Suprapubic skin (tissue), 4 donors: ENCODE measurements around the gene CCDC60.

Experiments
- CTCF ChIP-seq, 2 donors: fragments of 200-600 bp in 1 of 2; fragments of 450-650 bp in 1 of 2; sonication (generic) in 1 of 2; IDR thresholded peaks; one replicate each; pipeline ENCODE4 v1.5.1; 2016 to 2019; ENCODE audit warnings: antibody characterized with exemption in 2 of 2, mild to moderate bottlenecking in 1 of 2, moderate library complexity in 1 of 2
- POLR2A ChIP-seq, 2 donors: fragments of 450-650 bp; IDR thresholded peaks; one replicate each; pipeline ENCODE4 v1.6.1; 2017; ENCODE audit warnings: antibody characterized with exemption in 2 of 2, mild to moderate bottlenecking in 2 of 2, moderate library complexity in 2 of 2
- POLR2AphosphoS5 ChIP-seq, 3 donors: sonication (generic); formaldehyde crosslinking; IDR thresholded peaks; one replicate each; pipeline ENCODE4 v1.6.1; 2017; ENCODE audit warnings: antibody characterized with exemption in 3 of 3

- TF ChIP-seq CTCF (IDR thresholded peaks at IDR 0.05) (no peak), POLR2AphosphoS5 (IDR thresholded peaks at IDR 0.05) (no peak), POLR2A (IDR thresholded peaks at IDR 0.05) (no peak)
These were observed 38.5 kb downstream of the CCDC60 start for GRCh38 chr12:119373001-119373400.
